Left ventricle myocardium inferior (tissue), 1 donor: ENCODE results near the gene KLHL3. TPM values are rescaled to one million over a fixed set of nuclear protein-coding genes. Genes with fewer than 3 reads are reported as not detected.
"Not testable (repeated sequence)": the region's sequence is repeated elsewhere in the genome, so short reads cannot be mapped to it uniquely, and the experiment has no call there.

ENCODE experiments used
- DNase-seq: peaks from one replicate; pipeline ENCODE4 v3.0.0-alpha.2; 2020
- H3K27ac ChIP-seq: fragments of 200-600 bp; replicated peaks from 2 replicates; pipeline ENCODE4 v1.8.0; 2021
- H3K27me3 ChIP-seq: fragments of 200-600 bp; 2 replicates; pipeline ENCODE4 v1.8.0; 2021; ENCODE audit warnings: low read depth
- H3K36me3 ChIP-seq: fragments of 200-600 bp; 2 replicates; pipeline ENCODE4 v1.8.0; 2021
- H3K4me1 ChIP-seq: fragments of 200-600 bp; 2 replicates; pipeline ENCODE4 v1.8.0; 2021
- H3K4me3 ChIP-seq: fragments of 200-600 bp; 2 replicates; pipeline ENCODE4 v1.8.0; 2021; ENCODE audit warnings: mild to moderate bottlenecking, moderate library complexity
- H3K9me3 ChIP-seq: fragments of 200-600 bp; replicated peaks from 2 replicates; pipeline ENCODE4 v1.8.0; 2021
- intact Hi-C: fragments of 100-400 bp; cut with micrococcal nuclease; formaldehyde crosslinking; loops from one replicate; pipeline ENCODE4 v1.11.0; 2022
- total RNA-seq: library from RNA; stranded (reverse); fragmentation: NEBNext Ultra II Directional; extraction: Animal tissue kit (Norgen Biotek cat#: 25700); gene quantifications from one replicate; pipeline ENCODE4 v1.2.1, GENCODE V29; 2021
- TF ChIP-seq, protein P1 (sequence below): fragments of 200-600 bp; IDR thresholded peaks from 2 replicates; pipeline ENCODE4 v1.8.0; 2021; ENCODE audit warnings: antibody characterized with exemption, mild to moderate bottlenecking, borderline replicate concordance
- donor health status: DM: no; HTN: yes; CAD: no; lungs with severe emphysema.

Gene KLHL3
- total RNA-seq, 1 donor from 2014 or later = 26.3 TPM

DNA sequence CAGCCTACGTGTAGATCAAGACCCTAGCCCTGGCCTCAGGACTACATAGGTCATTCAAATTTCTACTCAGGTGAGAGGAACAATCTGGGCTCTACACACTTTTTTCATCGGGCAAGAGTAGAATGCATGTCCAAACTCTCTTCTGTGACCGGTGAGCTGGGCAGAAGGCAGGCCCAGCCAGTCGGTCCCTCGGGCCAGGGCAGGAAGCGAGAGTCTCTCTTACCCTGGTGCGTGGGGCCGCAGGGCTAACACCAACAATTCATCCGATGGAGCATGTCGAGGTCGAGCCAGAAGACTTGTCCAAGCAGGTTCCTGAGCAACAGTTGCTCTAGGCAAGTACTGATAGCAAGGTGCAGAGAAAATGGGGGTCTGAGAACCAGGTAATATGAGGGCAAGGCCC, 88.5 kb downstream of the KLHL3 start:
- no peak for DNase-seq
- TF ChIP-seq, protein P1, sequence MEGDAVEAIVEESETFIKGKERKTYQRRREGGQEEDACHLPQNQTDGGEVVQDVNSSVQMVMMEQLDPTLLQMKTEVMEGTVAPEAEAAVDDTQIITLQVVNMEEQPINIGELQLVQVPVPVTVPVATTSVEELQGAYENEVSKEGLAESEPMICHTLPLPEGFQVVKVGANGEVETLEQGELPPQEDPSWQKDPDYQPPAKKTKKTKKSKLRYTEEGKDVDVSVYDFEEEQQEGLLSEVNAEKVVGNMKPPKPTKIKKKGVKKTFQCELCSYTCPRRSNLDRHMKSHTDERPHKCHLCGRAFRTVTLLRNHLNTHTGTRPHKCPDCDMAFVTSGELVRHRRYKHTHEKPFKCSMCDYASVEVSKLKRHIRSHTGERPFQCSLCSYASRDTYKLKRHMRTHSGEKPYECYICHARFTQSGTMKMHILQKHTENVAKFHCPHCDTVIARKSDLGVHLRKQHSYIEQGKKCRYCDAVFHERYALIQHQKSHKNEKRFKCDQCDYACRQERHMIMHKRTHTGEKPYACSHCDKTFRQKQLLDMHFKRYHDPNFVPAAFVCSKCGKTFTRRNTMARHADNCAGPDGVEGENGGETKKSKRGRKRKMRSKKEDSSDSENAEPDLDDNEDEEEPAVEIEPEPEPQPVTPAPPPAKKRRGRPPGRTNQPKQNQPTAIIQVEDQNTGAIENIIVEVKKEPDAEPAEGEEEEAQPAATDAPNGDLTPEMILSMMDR = no peak
- Histone ChIP-seq H3K4me1 (peaks cover 49% of the 10 kb centered on the region), H3K4me3 (no peak overlapping the region), H3K27ac (peak overlapping the region; percentile 74), H3K36me3 (peaks cover 28% of the 10 kb centered on the region), H3K27me3 (no peaks in the 10 kb centered on the region), H3K9me3 (peaks cover 13% of the 10 kb centered on the region)
- intact Hi-C loops = no loop called here

DNA sequence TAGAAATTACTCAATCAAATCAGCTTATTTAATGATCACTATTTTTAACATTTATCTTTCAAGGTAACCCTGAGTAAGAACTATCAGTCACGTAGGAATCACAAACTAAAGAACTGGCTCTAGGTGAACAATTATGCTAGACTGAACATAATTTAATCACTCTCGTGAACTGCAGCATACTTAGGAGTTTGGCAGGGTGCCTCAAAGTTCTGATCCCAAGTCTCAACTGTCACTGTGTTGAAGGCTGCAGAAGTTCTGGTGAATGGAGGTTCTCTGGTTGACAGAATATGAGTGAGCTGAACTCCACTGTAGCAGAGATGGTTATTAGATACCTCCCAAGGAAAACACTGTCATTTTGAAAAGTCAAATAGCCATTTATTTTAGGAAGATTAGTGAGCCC, 89.1 kb downstream of the KLHL3 start:
- H3K4me1 ChIP-seq = peaks cover 49% of the 10 kb centered on the region
- DNase-seq = no peak
- H3K27me3 ChIP-seq = no peaks in the 10 kb centered on the region
- TF ChIP-seq, protein P1 = no peak
- intact Hi-C loops = no loop called here
- peaks cover 28% of the 10 kb centered on the region for H3K36me3 ChIP-seq
- peak overlapping the region; percentile 37 for H3K27ac ChIP-seq
- H3K9me3 ChIP-seq = peaks cover 13% of the 10 kb centered on the region
- H3K4me3 ChIP-seq = no peak overlapping the region

DNA sequence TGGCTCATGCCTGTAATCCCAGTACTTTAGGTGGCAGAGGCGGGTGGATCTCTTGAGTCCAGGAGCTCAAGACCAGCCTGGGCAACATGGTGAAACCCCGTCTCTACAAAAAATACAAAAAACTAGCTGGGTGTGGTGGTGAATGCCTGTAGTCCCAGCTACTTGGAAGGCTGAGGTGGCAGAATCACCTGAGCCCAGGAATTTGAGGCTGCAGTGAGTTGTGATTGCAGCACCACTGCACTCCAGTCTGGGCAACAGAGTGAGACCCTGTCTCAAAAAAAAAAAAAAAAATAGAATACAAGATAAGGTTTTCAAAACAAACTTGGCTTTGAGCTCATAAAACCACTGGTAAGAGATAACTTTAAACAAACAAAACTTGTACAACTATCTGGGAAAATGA, 92.8 kb downstream of the KLHL3 start:
- DNase-seq, intact Hi-C loops, H3K27ac ChIP-seq, H3K27me3 ChIP-seq, H3K4me3 ChIP-seq: not testable (repeated sequence)
- H3K4me1 ChIP-seq = peaks cover 16% of the 10 kb centered on the region
- H3K36me3 ChIP-seq = peaks cover 30% of the 10 kb centered on the region
- H3K9me3 ChIP-seq = peaks cover 13% of the 10 kb centered on the region

- H3K4me3 ChIP-seq = no peak overlapping the region
- H3K4me1 ChIP-seq = peaks cover 6% of the 10 kb centered on the region
- H3K9me3 ChIP-seq = peaks cover 13% of the 10 kb centered on the region
- no peak for DNase-seq
- TF ChIP-seq, protein P1 = no peak
- intact Hi-C loops = no loop called here
- H3K27ac ChIP-seq = no peak overlapping the region
- peaks cover 35% of the 10 kb centered on the region for H3K36me3 ChIP-seq
- no peaks in the 10 kb centered on the region for H3K27me3 ChIP-seq
Observed at GRCh38 chr5:137642091-137642490, 93.8 kb downstream of the KLHL3 start.

DNA sequence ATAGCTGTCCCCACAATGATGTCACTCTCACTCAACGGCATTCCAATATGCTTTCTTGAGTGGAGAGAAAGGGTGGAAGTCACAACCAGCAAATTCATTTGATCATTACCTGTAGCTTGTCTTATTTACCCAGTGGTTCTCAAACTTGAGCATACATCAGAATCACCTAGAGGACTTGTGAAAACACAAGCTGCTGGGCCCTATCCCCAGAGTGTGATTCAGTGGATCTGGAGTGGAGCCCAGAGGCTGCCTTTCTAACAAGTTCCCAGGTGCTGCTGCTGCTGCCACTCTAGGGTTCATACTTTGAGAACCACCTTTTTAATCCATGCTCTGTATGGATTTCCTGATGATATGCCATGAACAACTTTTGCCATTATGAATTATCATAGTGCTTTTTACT, 94.7 kb downstream of the KLHL3 start:
- TF ChIP-seq, protein P1 = no peak
- Histone ChIP-seq H3K27me3 (no peaks in the 10 kb centered on the region), H3K4me1 (peaks cover 1% of the 10 kb centered on the region), H3K36me3 (peaks cover 37% of the 10 kb centered on the region), H3K4me3 (no peak overlapping the region), H3K9me3 (peaks cover 12% of the 10 kb centered on the region), H3K27ac (no peak overlapping the region)
- DNase-seq = no peak
- intact Hi-C loops = no loop called here

DNA sequence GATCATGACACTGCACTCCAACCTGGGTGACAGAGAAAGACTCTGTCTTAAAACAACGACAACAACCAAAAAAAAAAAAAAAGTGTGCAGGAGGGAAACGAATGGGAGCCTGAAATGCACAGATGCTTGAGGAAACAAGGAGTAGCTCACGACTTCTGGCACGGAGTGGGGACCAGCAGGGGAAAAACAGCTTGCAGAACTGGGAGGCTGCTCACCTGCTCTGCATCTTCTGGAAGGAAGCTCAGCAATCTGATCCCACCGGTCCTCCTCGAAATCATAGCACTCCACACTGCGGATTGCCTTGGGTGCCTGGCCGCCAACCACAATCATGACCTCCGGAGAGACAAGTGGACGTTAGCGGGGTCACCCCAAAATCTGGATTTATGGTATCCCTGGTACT, 96.2 kb downstream of the KLHL3 start:
- Histone ChIP-seq H3K4me3 (no peak overlapping the region), H3K27ac (no peak overlapping the region), H3K9me3 (no peaks in the 10 kb centered on the region), H3K36me3 (peaks cover 32% of the 10 kb centered on the region), H3K27me3 (no peaks in the 10 kb centered on the region), H3K4me1 (peaks cover 8% of the 10 kb centered on the region)
- intact Hi-C loops = loop anchor here (10.0 kb wide), 1 partner anchor 105 kb away; no protein-coding TSS in a partner anchor
- DNase-seq = no peak
- TF ChIP-seq, protein P1 = no peak
